IMR-90 (cell line): Measurements from ENCODE around the gene GCKR. TPM values are rescaled to one million over a fixed set of nuclear protein-coding genes. Genes with fewer than 3 reads are reported as not detected.

Experiments
- ATAC-seq: fragments of 200-7000 bp; cut with Tn5 transposase; 2 replicates; pipeline ENCODE4 v1.9.1; 2020; ENCODE audit warnings: low read depth, mild to moderate bottlenecking, moderate library complexity
- BruUV-seq: library from RNA; stranded (reverse); fragments of 400-500 nt; replicated peaks from 2 replicates; lab custom pipeline; 2021; lab: Mats Ljungman, UMichigan
- CTCF ChIA-PET: fragments of 300-600 bp; formaldehyde crosslinking; extraction: SDS; loops from one replicate; lab custom pipeline; 2021; ENCODE audit warnings: antibody characterized with exemption; lab: Yijun Ruan, JAX
- POLR2A ChIA-PET: fragments of 300-600 bp; sonication (Branson Sonifier 250); formaldehyde crosslinking; loops from one replicate; lab custom pipeline; 2022; ENCODE audit warnings: antibody characterized with exemption; ENCODE audit not compliant: unreplicated experiment; lab: Charles Lee
- DNase-seq: peaks from one replicate; pipeline ENCODE4 v3.0.0; 2013
- H2AFZ ChIP-seq: replicated peaks from 2 replicates; pipeline ENCODE3; 2013; ENCODE audit warnings: low read length, mild to moderate bottlenecking; ENCODE audit not compliant: poor library complexity
- H2AK5ac ChIP-seq: 2 replicates; pipeline ENCODE4 v1.6.1; 2013; ENCODE audit warnings: low read depth, low read length, inconsistent platforms
- H2AK9ac ChIP-seq: replicated peaks from 2 replicates; pipeline ENCODE3; 2013; ENCODE audit warnings: mild to moderate bottlenecking, low read depth, low read length, moderate library complexity; ENCODE audit not compliant: poor library complexity
- H2BK120ac ChIP-seq: 2 replicates; pipeline ENCODE4 v1.6.1; 2013; ENCODE audit warnings: low read depth, low read length, inconsistent platforms
- H2BK15ac ChIP-seq: 3 replicates; pipeline ENCODE4 v1.6.1; 2013; ENCODE audit warnings: low read depth, low read length, inconsistent platforms
- H2BK20ac ChIP-seq: 2 replicates; pipeline ENCODE4 v1.6.1; 2013; ENCODE audit warnings: low read depth, mild to moderate bottlenecking, inconsistent platforms, low read length, moderate library complexity
- H2BK5ac ChIP-seq: 2 replicates; pipeline ENCODE4 v1.6.1; 2013; ENCODE audit warnings: mild to moderate bottlenecking, low read depth, low read length, inconsistent platforms; ENCODE audit not compliant: poor library complexity, severe bottlenecking
- H3K14ac ChIP-seq: replicated peaks from 2 replicates; pipeline ENCODE4 v1.6.1; 2013; ENCODE audit warnings: low read depth, low read length, inconsistent platforms
- H3K18ac ChIP-seq: 2 replicates; pipeline ENCODE4 v1.6.1; 2013; ENCODE audit warnings: low read depth, low read length, control low read depth
- H3K23ac ChIP-seq: 2 replicates; pipeline ENCODE4 v1.6.1; 2013; ENCODE audit warnings: low read depth, low read length, inconsistent platforms
- H3K27ac ChIP-seq: 2 replicates; pipeline ENCODE4 v1.5.1; 2013; ENCODE audit warnings: mild to moderate bottlenecking, control low read depth, low read length; ENCODE audit not compliant: insufficient read depth
- H3K27me3 ChIP-seq: 2 replicates; pipeline ENCODE4 v1.6.1; 2013; ENCODE audit warnings: low read length; ENCODE audit not compliant: control insufficient read depth, insufficient read depth
- H3K36me3 ChIP-seq: 2 replicates; pipeline ENCODE4 v1.6.1; 2013; ENCODE audit warnings: low read length, mixed read lengths; ENCODE audit not compliant: control insufficient read depth, insufficient read depth
- H3K4ac ChIP-seq: 2 replicates; pipeline ENCODE4 v1.6.1; 2013; ENCODE audit warnings: low read depth, low read length, inconsistent platforms
- H3K4me1 ChIP-seq: 2 replicates; pipeline ENCODE4 v1.6.1; 2013; ENCODE audit warnings: low read length, mixed read lengths; ENCODE audit not compliant: control insufficient read depth, insufficient read depth
- H3K4me2 ChIP-seq: 2 replicates; pipeline ENCODE4 v1.6.1; 2013; ENCODE audit warnings: low read depth, mild to moderate bottlenecking, control low read depth, low read length, moderate library complexity
- H3K4me3 ChIP-seq: 2 replicates; pipeline ENCODE4 v1.5.1; 2013; ENCODE audit warnings: low read depth, mild to moderate bottlenecking, control low read depth, low read length, moderate library complexity; ENCODE audit not compliant: insufficient read depth
- H3K56ac ChIP-seq: 2 replicates; pipeline ENCODE4 v1.6.1; 2013; ENCODE audit warnings: low read length, inconsistent platforms; ENCODE audit not compliant: insufficient read depth; ENCODE audit errors: extremely low read depth
- H3K79me1 ChIP-seq, 2 experiments: 2 replicates each; pipeline ENCODE4 v1.6.1; 2013; ENCODE audit warnings: low read length in 2 of 2, inconsistent platforms in 1 of 2, low read depth in 1 of 2
- H3K9ac ChIP-seq: 2 replicates; pipeline ENCODE4 v1.6.1; 2013; ENCODE audit warnings: low read depth, low read length, control low read depth
- H3K9me1 ChIP-seq: 2 replicates; pipeline ENCODE4 v1.6.1; 2013; ENCODE audit warnings: low read length, inconsistent platforms; ENCODE audit not compliant: insufficient read depth
- H3K9me3 ChIP-seq: 2 replicates; pipeline ENCODE4 v1.6.1; 2013; ENCODE audit warnings: low read length; ENCODE audit not compliant: control insufficient read depth, insufficient read depth
- H4K20me1 ChIP-seq: 2 replicates; pipeline ENCODE4 v1.6.1; 2013; ENCODE audit warnings: low read length, inconsistent platforms; ENCODE audit not compliant: insufficient read depth
- H4K5ac ChIP-seq: 2 replicates; pipeline ENCODE4 v1.6.1; 2013; ENCODE audit warnings: mild to moderate bottlenecking, low read depth, low read length, control low read depth
- H4K8ac ChIP-seq, 2 experiments: 2 replicates each; pipeline ENCODE4 v1.6.1; 2013; ENCODE audit warnings: low read depth in 2 of 2, low read length in 2 of 2, control low read depth in 1 of 2, inconsistent platforms in 1 of 2
- H4K91ac ChIP-seq: 2 replicates; pipeline ENCODE4 v1.6.1; 2013; ENCODE audit warnings: low read depth, low read length, inconsistent platforms; ENCODE audit not compliant: insufficient read depth
- CEBPB ChIP-seq: IDR thresholded peaks from 2 replicates; pipeline ENCODE4 v1.6.1; 2012; ENCODE audit warnings: low read depth, low read length, improper control_type of control experiment
- CHD1 ChIP-seq: IDR thresholded peaks from 2 replicates; pipeline ENCODE4 v1.6.1; 2012; ENCODE audit warnings: low read depth, low read length, improper control_type of control experiment
- NFE2L2 ChIP-seq: fragments of 150-350 bp; IDR thresholded peaks from 2 replicates; pipeline ENCODE4 v1.6.1; 2016; ENCODE audit warnings: low read depth, mild to moderate bottlenecking, low read length
- WGBS, 2 experiments: methylation state at CpG; one replicate each; pipeline versions ENCODE4 v1.1.5 to v1.1.7; 2013; ENCODE audit warnings: missing lambda C conversion rate in 2 of 2; ENCODE audit not compliant: insufficient read length in 1 of 2; ENCODE audit errors: extremely low coverage in 2 of 2; 5-methylcytosine and 5-hydroxymethylcytosine counted together
- dilution Hi-C: fragments of 300-500 bp; cut with HindIII; formaldehyde crosslinking; loops from one replicate; pipeline ENCODE4 v1.14.3; 2018; ENCODE audit warnings: low sequenced_read_pairs; ENCODE audit not compliant: unreplicated experiment
- in situ Hi-C: fragments of 300-500 bp; cut with MboI; formaldehyde crosslinking; loops from 3 replicates; pipeline ENCODE4 v1.14.3; 2019; ENCODE audit warnings: low sequenced_read_pairs, inconsistent platforms, mixed read lengths
- intact Hi-C: fragments of 100-400 bp; cut with micrococcal nuclease; formaldehyde crosslinking; loops from 2 replicates; pipeline ENCODE4 v1.10.0; 2022
- polyA plus RNA-seq, 3 experiments: library from polyadenylated mRNA; depleted of rRNA; stranded (reverse); fragments of >200 nt; gene quantifications; 2 replicates each; pipeline ENCODE4 v1.2.3, GENCODE V29; 2012; ENCODE audit warnings: low replicate concordance in 1 of 3
- total RNA-seq: library from RNA; depleted of rRNA; stranded (reverse); fragments of >200 nt; gene quantifications from 2 replicates; pipeline ENCODE4 v1.2.3, GENCODE V29; 2012
- TF ChIP-seq, protein P1 (sequence below): fragments of 150-350 bp; IDR thresholded peaks from 2 replicates; pipeline ENCODE4 v1.6.1; 2017; ENCODE audit warnings: mild to moderate bottlenecking, antibody characterized with exemption, low read length, low read depth

The GCKR gene
- total and polyA plus RNA-seq, 2 of the 4 experiments (the other 2 are of a cell fraction): under 0.01 to 0.41 TPM

GRCh38 chr2:27453968-27454367, 42.7 kb upstream of the GCKR start:
- WGBS, 2 experiments: no CpG with 5 or more reads among the region's 7 CpGs
- Histone ChIP-seq H3K9ac (no peak overlapping the region), H2AK9ac (no peak overlapping the region), H3K27me3 (no peaks in the 10 kb centered on the region), H3K4ac (no peak overlapping the region), H2BK20ac (no peak overlapping the region), H3K9me1 (0 out of 2 replicates have a peak, but pooled peaks cover 7% of the 10 kb centered on the region), H3K4me2 (no peak overlapping the region), H3K18ac (no peak overlapping the region), H4K91ac (no peak overlapping the region), H3K9me3 (no peaks in the 10 kb centered on the region), H2AK5ac (no peak overlapping the region), H4K20me1 (no peaks in the 10 kb centered on the region), H3K27ac (no peak overlapping the region), H2BK120ac (no peak overlapping the region), H3K56ac (no peak overlapping the region), H3K4me1 (no peaks in the 10 kb centered on the region), H2BK15ac (no peak overlapping the region), H3K14ac (no peak overlapping the region), H3K79me1 (no peaks in the 10 kb centered on the region), H3K36me3 (peaks cover 46% of the 10 kb centered on the region), H3K23ac (no peak overlapping the region), H2AFZ (no peak overlapping the region), H4K5ac (no peak overlapping the region), H2BK5ac (no peak overlapping the region), H3K4me3 (no peak overlapping the region), H4K8ac (no peak overlapping the region)
- CTCF ChIA-PET: no interaction called here
- intact Hi-C loops: no loop called here
- POLR2A ChIA-PET: interaction anchor here (0.6 kb wide), 1 partner anchor 8 kb away, joined by 3 read pairs; no protein-coding TSS in a partner anchor
- no TSS peak for BruUV-seq
- in situ Hi-C loops: no loop called here
- TF ChIP-seq, protein P1, sequence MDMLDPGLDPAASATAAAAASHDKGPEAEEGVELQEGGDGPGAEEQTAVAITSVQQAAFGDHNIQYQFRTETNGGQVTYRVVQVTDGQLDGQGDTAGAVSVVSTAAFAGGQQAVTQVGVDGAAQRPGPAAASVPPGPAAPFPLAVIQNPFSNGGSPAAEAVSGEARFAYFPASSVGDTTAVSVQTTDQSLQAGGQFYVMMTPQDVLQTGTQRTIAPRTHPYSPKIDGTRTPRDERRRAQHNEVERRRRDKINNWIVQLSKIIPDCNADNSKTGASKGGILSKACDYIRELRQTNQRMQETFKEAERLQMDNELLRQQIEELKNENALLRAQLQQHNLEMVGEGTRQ: no peak
- TF ChIP-seq CHD1 (no peak), CEBPB (no peak), NFE2L2 (no peak)
- dilution Hi-C loops: no loop called here
- ATAC-seq (no peak), DNase-seq (no peak)
